ENCODE measurements around the gene RNF130. TPM values are rescaled to one million over a fixed set of nuclear protein-coding genes. Genes with fewer than 3 reads are reported as not detected.

The RNF130 gene
- total and polyA plus RNA-seq, 7 donors, result 34.3 to 144 (median 64.1) TPM

DNA sequence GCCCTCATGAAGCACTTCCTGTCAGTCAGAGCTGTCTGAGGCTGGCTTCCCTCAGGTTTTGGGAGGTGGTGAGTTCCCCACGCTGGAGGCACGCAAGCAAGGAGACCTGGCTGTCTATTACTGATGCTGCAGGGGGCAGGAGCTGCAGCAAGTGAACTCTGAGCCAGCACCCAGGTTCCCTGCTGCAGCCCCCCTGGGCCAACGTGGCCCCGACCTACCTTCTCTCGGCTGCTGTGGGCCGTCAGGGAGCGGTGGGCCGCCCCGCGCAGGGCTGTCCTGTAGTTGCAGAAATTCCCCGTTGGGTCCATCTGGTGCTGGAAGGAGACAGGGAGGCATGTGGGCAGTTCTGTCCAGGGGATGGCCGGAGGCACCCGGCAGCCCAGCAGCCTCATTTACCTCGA lies 46.8 kb upstream of the RNF130 start:
- H3K4me1 ChIP-seq, result no peaks in the 10 kb centered on the region
- H3K4me3 ChIP-seq, result no peak overlapping the region
- H3K36me3 ChIP-seq, result no peaks in the 10 kb centered on the region
- 91 to 94% methylated on average over 14 of the region's 14 CpGs for WGBS, 2 donors
- H3K9me3 ChIP-seq, result no peaks in the 10 kb centered on the region
- H3K27me3 ChIP-seq, result no peaks in the 10 kb centered on the region
- no peak for DNase-seq
- no peak overlapping the region for H3K27ac ChIP-seq
- intact Hi-C loops (cut with DNase I), result no loop called here
- TF ChIP-seq POLR2A (IDR thresholded peaks at IDR 0.05) (no peak), POLR2AphosphoS5 (IDR thresholded peaks at IDR 0.05) (no peak), EP300 (IDR thresholded peaks at IDR 0.05) (no peak)
- TF ChIP-seq, protein P1, sequence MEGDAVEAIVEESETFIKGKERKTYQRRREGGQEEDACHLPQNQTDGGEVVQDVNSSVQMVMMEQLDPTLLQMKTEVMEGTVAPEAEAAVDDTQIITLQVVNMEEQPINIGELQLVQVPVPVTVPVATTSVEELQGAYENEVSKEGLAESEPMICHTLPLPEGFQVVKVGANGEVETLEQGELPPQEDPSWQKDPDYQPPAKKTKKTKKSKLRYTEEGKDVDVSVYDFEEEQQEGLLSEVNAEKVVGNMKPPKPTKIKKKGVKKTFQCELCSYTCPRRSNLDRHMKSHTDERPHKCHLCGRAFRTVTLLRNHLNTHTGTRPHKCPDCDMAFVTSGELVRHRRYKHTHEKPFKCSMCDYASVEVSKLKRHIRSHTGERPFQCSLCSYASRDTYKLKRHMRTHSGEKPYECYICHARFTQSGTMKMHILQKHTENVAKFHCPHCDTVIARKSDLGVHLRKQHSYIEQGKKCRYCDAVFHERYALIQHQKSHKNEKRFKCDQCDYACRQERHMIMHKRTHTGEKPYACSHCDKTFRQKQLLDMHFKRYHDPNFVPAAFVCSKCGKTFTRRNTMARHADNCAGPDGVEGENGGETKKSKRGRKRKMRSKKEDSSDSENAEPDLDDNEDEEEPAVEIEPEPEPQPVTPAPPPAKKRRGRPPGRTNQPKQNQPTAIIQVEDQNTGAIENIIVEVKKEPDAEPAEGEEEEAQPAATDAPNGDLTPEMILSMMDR (IDR thresholded peaks at IDR 0.05), result no peak

DNA sequence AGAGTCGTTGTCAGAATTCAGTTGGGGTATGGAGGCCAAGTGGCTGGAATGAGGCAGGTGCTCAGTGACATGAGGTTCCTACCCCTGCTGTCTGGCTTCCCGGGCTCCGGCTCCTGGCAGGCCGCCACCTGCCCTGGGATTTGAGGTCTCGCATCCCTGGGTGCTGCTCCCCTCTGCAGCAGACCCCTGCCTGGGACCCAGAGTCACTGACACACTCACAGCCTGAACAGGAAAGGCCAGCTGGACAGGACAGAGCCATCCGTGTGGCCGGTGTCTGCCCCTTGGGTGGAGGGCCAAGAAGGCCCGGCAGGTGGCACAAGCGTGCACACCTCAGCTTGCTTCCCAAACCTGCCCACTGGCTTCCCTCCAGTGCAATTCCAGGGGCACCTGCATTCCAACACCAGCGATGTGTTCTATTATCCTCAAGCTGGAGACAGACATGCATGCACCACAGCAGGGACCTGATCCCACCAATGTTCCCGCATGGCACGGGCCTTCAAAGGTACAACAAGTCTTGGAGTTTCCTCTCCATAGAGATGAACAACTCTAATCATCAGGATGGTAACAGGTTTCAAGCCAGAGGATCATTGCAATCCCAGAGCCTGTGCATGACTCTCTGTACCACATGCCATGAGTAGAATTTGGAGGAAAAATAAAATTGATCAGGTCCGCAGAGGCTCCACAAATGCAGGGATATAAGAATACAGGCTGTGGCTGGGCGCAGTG lies 45.6 kb upstream of the RNF130 start:
- intact Hi-C loops (cut with DNase I), result no loop called here
- DNase-seq, result no peak
- Histone ChIP-seq H3K27me3 (no peaks in the 10 kb centered on the region), H3K9me3 (no peaks in the 10 kb centered on the region), H3K36me3 (no peaks in the 10 kb centered on the region), H3K4me1 (no peaks in the 10 kb centered on the region), H3K4me3 (no peak overlapping the region), H3K27ac (no peak overlapping the region)
- 61 to 87% methylated on average over 14 of the region's 14 CpGs for WGBS, 2 donors
- TF ChIP-seq POLR2A (IDR thresholded peaks at IDR 0.05) (no peak), POLR2AphosphoS5 (IDR thresholded peaks at IDR 0.05) (no peak), EP300 (IDR thresholded peaks at IDR 0.05) (no peak)
- TF ChIP-seq, protein P1 (IDR thresholded peaks at IDR 0.05), result no peak

- DNase-seq, result peak; percentile 59
- Histone ChIP-seq H3K9me3 (no peaks in the 10 kb centered on the region), H3K4me3 (no peak overlapping the region), H3K36me3 (no peaks in the 10 kb centered on the region), H3K4me1 (no peaks in the 10 kb centered on the region), H3K27me3 (no peaks in the 10 kb centered on the region), H3K27ac (no peak overlapping the region)
- intact Hi-C loops (cut with DNase I), result no loop called here
- TF ChIP-seq POLR2A (IDR thresholded peaks at IDR 0.05), result no peak
- TF ChIP-seq POLR2AphosphoS5 (IDR thresholded peaks at IDR 0.05), result no peak
- TF ChIP-seq, protein P1 (IDR thresholded peaks at IDR 0.05), result no peak
- TF ChIP-seq EP300 (IDR thresholded peaks at IDR 0.05), result no peak
- 82 to 84% methylated on average over 31 of the region's 31 CpGs for WGBS, 2 donors
These were observed 44.8 kb upstream of the RNF130 start for GRCh38 chr5:180116077-180116999.

DNA sequence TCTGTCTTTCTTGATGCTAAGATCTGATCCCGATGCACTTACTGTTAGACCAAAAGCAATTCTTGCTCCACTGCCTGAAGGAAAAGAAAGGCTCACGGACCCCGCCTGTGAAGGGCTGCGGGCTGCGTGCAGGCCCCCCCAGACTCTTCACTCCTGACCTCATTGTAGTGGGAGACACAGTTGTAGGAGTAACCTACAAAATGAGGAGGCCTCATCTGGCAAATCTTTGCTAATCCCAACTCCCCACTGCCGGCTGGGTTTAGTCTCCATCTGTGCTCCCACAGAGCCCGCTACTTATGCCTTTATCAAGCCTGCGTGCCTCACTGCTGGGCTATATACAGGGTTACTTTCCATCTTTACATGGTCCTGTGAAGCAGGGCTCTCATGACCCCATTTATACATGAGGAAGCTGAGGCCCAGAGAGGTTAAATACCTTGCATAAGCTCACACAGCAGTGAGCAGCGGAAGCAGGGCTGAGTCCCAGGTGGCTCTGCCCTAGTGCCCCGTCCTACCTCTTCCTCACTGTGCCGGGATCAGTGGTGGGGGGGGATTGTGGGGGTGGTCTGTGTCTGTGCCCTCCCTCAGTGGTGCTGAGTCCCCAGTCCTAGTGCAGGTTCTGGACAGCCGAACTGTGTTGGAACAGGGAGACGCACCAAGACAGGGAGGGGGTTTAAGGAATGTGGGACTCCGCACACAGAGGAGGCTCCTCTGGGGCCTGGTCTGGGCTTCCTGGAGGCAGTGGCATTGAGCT lies 43.9 kb upstream of the RNF130 start:
- Histone ChIP-seq H3K27me3 (no peaks in the 10 kb centered on the region), H3K4me1 (no peaks in the 10 kb centered on the region), H3K36me3 (no peaks in the 10 kb centered on the region), H3K9me3 (no peaks in the 10 kb centered on the region), H3K27ac (no peak overlapping the region), H3K4me3 (no peak overlapping the region)
- intact Hi-C loops (cut with DNase I), result no loop called here
- peak; percentile 40 for DNase-seq
- 87 to 92% methylated on average over 14 of the region's 14 CpGs for WGBS, 2 donors
- TF ChIP-seq POLR2AphosphoS5 (IDR thresholded peaks at IDR 0.05) (no peak), POLR2A (IDR thresholded peaks at IDR 0.05) (no peak), EP300 (IDR thresholded peaks at IDR 0.05) (no peak)
- TF ChIP-seq, protein P1 (IDR thresholded peaks at IDR 0.05), result no peak
